Measurements from ENCODE around the gene PLEKHG4B. TPM values are rescaled to one million over a fixed set of nuclear protein-coding genes. Genes with fewer than 3 reads are reported as not detected.

PLEKHG4B gene
- total RNA-seq, 1 experiment from 2014 or later: 1.2 TPM

GRCh38 chr5:187042-187431, 95.1 kb downstream of the PLEKHG4B start:
- no peaks in the 10 kb centered on the region for H3K79me2 ChIP-seq (ENCODE audit: low read length)

GRCh38 chr5:187617-188451, 95.9 kb downstream of the PLEKHG4B start:
- Histone ChIP-seq H3K4me3 (ENCODE audit: low read length) (peak overlapping the region; percentile 51), H3K9me3 (ENCODE audit: low read length) (no peaks in the 10 kb centered on the region), H3K27ac (ENCODE audit: low read length) (no peak overlapping the region), H3K9ac (ENCODE audit: low read length) (0 out of 2 replicates have a peak overlapping the region, but pooled peaks have one; percentile 3), H3K27me3 (ENCODE audit: low read length) (no peaks in the 10 kb centered on the region), H3K36me3 (ENCODE audit: low read depth, low read length) (no peaks in the 10 kb centered on the region), H3K9me2 (replicated peaks; ENCODE audit: low read length) (no peaks in the 10 kb centered on the region), H3K79me2 (ENCODE audit: low read length) (no peaks in the 10 kb centered on the region), H4K20me1 (ENCODE audit: low read length) (no peaks in the 10 kb centered on the region), H3F3A (ENCODE audit: low read length, unreplicated experiment) (no peaks in the 10 kb centered on the region), H3K4me1 (ENCODE audit: insufficient read depth, low read length) (peaks cover 11% of the 10 kb centered on the region), H2AFZ (ENCODE audit: low read length) (peak overlapping the region; percentile 84), H3K4me2 (ENCODE audit: low read length) (peak overlapping the region; percentile 77)
- BruUV-seq (replicated peaks): no TSS peak
- ATAC-seq (no peak), DNase-seq (no peak)
- TF ChIP-seq EZH2 (IDR thresholded peaks at IDR 0.05; ENCODE audit: low read length, unreplicated experiment) (no peak), CTCF (conservative IDR thresholded peaks at IDR 0.05; ENCODE audit: low read depth, low read length) (no peak), EZH2phosphoT487 (IDR thresholded peaks at IDR 0.05; ENCODE audit: borderline replicate concordance, low read length) (no peak)
- ChIA-PET CTCF (interaction anchor here (0.6 to 1.2 kb wide), 6 partner anchors 7 to 83 kb away, joined by 3 to 12 read pairs (median 4); partner anchors contain the start of genes CCDC127, PDCD6 and SDHA), POLR2A (ENCODE audit: unreplicated experiment) (no interaction called here)
- intact Hi-C loops (cut with micrococcal nuclease): loop anchor here (1.0 kb wide), 1 partner anchor 110 kb away; no protein-coding TSS in a partner anchor

More at GRCh38 chr5:187042-187431, 95.1 kb downstream of the PLEKHG4B start:
- Histone ChIP-seq H2AFZ (ENCODE audit: low read length) (no peak overlapping the region), H4K20me1 (ENCODE audit: low read length) (no peaks in the 10 kb centered on the region), H3F3A (ENCODE audit: low read length, unreplicated experiment) (no peaks in the 10 kb centered on the region), H3K9me3 (ENCODE audit: low read length) (no peaks in the 10 kb centered on the region), H3K4me1 (ENCODE audit: insufficient read depth, low read length) (peaks cover 11% of the 10 kb centered on the region), H3K27ac (ENCODE audit: low read length) (no peak overlapping the region), H3K4me3 (ENCODE audit: low read length) (no peak overlapping the region), H3K36me3 (ENCODE audit: low read depth, low read length) (no peaks in the 10 kb centered on the region), H3K9me2 (replicated peaks; ENCODE audit: low read length) (no peaks in the 10 kb centered on the region), H3K4me2 (ENCODE audit: low read length) (no peak overlapping the region), H3K9ac (ENCODE audit: low read length) (no peak overlapping the region), H3K27me3 (ENCODE audit: low read length) (no peaks in the 10 kb centered on the region)
- ATAC-seq (no peak), DNase-seq (no peak)
- intact Hi-C loops (cut with micrococcal nuclease): no loop called here
- CTCF ChIA-PET: no interaction called here
- BruUV-seq (replicated peaks): no TSS peak
- TF ChIP-seq CTCF (conservative IDR thresholded peaks at IDR 0.05; ENCODE audit: low read depth, low read length) (no peak), EZH2 (IDR thresholded peaks at IDR 0.05; ENCODE audit: low read length, unreplicated experiment) (no peak), EZH2phosphoT487 (IDR thresholded peaks at IDR 0.05; ENCODE audit: borderline replicate concordance, low read length) (no peak)
- POLR2A ChIA-PET (ENCODE audit: unreplicated experiment): no interaction called here
